Fibroblast of pulmonary artery (primary cell): ENCODE results near the gene UBE2R2.
"Not testable (repeated sequence)": the region's sequence is repeated elsewhere in the genome, so short reads cannot be mapped to it uniquely, and the experiment has no call there.

Source experiments
- DNase-seq: peaks from one replicate; pipeline ENCODE4 v3.0.0-alpha.2; 2010; ENCODE audit warnings: low read depth
- H3K4me3 ChIP-seq: replicated peaks from 2 replicates; pipeline ENCODE4 v1.5.1; 2011; ENCODE audit warnings: low read depth, mild to moderate bottlenecking, control low read depth, low read length, moderate library complexity
- TF ChIP-seq, protein P1 (sequence below): IDR thresholded peaks from 2 replicates; pipeline ENCODE4 v1.5.1; 2011; ENCODE audit warnings: mild to moderate bottlenecking, control low read depth, low read length, inconsistent platforms; ENCODE audit errors: missing control alignments

UBE2R2 gene

DNA sequence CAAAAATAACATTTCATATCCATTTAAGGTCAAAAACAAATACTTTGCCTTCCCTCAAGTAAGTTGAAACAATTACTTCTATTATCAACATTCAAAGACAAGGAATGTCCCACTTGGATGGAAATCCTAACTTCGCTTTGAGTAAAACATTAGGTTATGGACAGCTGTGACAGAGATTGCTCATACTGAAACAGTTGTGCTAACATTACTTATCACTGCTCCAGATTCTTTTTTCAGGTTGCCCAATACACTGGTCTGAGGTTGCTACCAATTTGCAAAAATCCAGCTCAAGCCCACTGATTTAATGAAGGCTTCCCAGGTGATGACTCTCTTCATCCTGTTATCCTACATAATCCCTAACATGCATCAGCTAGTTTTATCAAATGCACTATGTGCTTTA, 133.4 kb downstream of the UBE2R2 start:
- DNase-seq: no peak
- TF ChIP-seq, protein P1, sequence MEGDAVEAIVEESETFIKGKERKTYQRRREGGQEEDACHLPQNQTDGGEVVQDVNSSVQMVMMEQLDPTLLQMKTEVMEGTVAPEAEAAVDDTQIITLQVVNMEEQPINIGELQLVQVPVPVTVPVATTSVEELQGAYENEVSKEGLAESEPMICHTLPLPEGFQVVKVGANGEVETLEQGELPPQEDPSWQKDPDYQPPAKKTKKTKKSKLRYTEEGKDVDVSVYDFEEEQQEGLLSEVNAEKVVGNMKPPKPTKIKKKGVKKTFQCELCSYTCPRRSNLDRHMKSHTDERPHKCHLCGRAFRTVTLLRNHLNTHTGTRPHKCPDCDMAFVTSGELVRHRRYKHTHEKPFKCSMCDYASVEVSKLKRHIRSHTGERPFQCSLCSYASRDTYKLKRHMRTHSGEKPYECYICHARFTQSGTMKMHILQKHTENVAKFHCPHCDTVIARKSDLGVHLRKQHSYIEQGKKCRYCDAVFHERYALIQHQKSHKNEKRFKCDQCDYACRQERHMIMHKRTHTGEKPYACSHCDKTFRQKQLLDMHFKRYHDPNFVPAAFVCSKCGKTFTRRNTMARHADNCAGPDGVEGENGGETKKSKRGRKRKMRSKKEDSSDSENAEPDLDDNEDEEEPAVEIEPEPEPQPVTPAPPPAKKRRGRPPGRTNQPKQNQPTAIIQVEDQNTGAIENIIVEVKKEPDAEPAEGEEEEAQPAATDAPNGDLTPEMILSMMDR: no peak
- no peak overlapping the region for H3K4me3 ChIP-seq

DNA sequence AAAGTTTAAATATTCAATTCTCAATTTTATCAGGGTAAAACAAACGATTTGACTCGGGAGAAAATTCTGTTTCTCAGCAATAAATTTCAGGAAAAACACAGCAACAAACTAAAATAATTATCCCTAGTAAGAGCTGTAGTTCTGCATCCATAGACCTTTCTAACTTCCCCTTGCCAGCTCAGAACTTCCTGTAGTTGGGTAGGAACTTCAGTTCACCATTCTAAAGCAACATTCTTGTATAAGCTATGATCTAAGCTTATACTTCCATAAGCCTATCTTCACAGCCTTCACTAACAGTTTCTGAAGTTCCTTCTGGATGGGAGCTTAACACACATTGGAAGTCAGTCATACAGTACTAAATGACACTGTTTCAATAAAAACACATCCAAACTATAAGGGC, 135.1 kb downstream of the UBE2R2 start:
- TF ChIP-seq, protein P1: no peak

DNA sequence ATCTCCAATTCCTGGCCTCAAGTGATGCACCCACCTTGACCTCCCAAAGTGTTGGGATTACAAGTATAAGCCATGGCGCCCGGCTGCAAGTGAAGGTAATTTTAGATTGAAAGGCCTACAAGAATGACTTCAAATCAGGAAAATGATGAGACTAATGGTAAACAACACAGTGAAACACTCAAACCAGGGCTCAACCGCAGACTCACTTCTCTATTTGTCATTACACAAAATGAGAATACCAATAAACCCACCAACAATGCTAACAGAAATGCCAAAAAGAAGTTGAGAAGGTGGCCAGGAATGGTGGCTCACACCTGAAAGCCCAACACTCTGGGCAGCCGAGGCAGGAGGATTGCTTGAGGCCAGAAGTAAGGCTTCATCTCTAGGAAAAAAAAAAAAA, 139.6 kb downstream of the UBE2R2 start:
- DNase-seq: no peak
- TF ChIP-seq, protein P1: no peak
- H3K4me3 ChIP-seq: no peak overlapping the region

More for the DNA sequence above, 135.1 kb downstream of the UBE2R2 start:
- DNase-seq: no peak
- no peak overlapping the region for H3K4me3 ChIP-seq

DNA sequence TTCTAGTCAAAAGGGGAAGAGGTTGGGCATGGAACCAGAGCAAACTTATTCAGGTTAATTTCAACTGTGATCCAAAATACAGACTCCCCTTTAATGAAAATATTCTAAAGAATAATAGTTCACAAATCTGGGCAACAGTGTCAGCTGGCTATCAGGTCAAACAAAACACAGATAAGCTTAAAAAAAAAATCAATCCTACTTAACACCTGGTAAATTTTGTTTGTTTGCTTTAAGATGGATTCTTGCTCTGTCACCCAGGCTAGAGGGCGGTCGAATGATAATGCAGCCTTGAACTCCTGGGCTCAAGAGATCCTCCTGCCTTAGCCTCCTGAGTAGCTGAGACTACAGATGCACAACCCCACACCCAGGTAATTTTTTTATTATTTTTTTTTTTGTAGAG, 142.8 kb downstream of the UBE2R2 start:
- no peak overlapping the region for H3K4me3 ChIP-seq
- no peak for DNase-seq
- TF ChIP-seq, protein P1: no peak

DNA sequence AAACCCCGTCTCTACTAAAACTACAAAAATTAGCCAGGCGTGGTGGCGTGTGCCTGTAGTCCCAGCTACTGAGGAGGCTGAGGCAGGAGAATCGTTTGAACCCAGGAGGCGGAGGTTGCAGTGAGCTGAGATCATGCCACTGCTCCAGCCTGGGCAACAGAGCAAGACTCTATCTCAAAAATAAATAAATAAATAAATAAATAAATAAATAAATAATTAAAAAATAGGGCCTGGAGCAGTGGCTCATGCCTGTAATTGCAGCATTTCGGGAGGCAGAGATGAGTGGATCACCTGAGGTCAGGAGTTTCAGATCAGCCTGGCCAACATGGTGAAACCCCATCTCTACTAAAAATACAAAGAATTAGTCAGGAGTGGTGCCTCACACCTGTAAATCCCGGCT, 145.5 kb downstream of the UBE2R2 start:
- not testable (repeated sequence) for H3K4me3 ChIP-seq, DNase-seq

DNA sequence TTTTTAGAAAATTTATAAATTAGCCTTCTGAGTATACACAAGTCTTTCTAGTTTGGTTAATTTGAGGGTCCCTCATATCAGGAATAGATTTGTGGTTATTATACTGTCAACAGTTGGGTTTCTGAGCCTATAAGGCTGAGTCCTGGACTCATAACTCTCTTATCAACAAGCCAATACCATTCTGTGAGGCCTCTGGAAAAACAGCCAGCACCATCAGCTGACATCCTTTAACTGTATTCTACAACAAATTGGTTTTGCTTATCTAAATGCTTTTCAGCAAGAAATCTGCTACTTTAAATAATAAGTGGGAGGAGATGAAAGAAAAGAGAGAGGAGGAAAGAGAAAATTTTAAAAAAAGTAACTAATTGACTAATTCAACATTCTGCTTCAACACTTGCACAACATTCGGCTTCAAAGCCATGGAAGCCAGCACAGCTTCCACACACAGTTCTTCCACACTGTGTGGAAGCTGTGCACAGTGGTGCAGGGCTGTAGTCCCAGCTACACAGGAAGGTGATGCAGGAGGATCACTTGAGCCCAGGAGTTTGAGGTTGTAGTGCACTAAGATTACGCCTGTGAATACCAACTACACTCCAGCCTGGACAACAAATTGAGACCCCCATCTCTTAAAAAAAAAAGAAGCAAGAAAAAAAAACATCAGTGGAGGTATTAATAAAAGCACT, 147.3 kb downstream of the UBE2R2 start:
- no peak for DNase-seq
- TF ChIP-seq, protein P1: no peak
- no peak overlapping the region for H3K4me3 ChIP-seq
